C4-2B (cell line): ENCODE results near the gene C1RL.
A peak's percentile ranks its signal among the peaks of the same experiment; 100 is the strongest.

Experiments used
- H3K27ac ChIP-seq: fragments of 450-650 bp; 2 replicates; pipeline ENCODE4 v1.5.1; 2017
- ZFX ChIP-seq: fragments of 450-650 bp; IDR thresholded peaks from 2 replicates; pipeline ENCODE4 v1.6.1; 2017
- TF ChIP-seq, protein P1 (sequence below): fragments of 450-650 bp; conservative IDR thresholded peaks from 2 replicates; pipeline ENCODE4 v1.5.1; 2017; ENCODE audit warnings: mild to moderate bottlenecking

The C1RL gene

GRCh38 chr12:7069386-7069785 lies 39.6 kb downstream of the C1RL start:
- no peak overlapping the region for H3K27ac ChIP-seq
- TF ChIP-seq ZFX = no peak
- TF ChIP-seq, protein P1, sequence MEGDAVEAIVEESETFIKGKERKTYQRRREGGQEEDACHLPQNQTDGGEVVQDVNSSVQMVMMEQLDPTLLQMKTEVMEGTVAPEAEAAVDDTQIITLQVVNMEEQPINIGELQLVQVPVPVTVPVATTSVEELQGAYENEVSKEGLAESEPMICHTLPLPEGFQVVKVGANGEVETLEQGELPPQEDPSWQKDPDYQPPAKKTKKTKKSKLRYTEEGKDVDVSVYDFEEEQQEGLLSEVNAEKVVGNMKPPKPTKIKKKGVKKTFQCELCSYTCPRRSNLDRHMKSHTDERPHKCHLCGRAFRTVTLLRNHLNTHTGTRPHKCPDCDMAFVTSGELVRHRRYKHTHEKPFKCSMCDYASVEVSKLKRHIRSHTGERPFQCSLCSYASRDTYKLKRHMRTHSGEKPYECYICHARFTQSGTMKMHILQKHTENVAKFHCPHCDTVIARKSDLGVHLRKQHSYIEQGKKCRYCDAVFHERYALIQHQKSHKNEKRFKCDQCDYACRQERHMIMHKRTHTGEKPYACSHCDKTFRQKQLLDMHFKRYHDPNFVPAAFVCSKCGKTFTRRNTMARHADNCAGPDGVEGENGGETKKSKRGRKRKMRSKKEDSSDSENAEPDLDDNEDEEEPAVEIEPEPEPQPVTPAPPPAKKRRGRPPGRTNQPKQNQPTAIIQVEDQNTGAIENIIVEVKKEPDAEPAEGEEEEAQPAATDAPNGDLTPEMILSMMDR = no peak

DNA sequence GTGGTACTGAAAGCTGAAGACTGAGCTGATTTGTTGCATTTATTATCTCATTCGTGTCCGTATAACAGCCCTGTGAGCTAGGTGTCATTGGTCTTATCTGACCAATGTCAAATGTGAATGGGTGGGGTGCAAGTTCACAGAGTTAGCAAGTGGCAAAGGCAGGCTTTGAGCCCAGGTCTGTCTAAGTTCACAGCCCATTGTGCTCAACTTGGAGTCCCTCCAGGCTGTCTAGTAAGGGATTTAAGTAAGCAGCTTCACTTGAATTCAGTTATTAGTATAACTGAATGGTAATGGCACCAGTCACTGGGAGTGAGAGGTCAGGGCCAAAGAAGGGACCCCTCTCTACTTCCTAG lies 40.0 kb downstream of the C1RL start:
- TF ChIP-seq, protein P1 = no peak
- H3K27ac ChIP-seq = no peak overlapping the region

DNA sequence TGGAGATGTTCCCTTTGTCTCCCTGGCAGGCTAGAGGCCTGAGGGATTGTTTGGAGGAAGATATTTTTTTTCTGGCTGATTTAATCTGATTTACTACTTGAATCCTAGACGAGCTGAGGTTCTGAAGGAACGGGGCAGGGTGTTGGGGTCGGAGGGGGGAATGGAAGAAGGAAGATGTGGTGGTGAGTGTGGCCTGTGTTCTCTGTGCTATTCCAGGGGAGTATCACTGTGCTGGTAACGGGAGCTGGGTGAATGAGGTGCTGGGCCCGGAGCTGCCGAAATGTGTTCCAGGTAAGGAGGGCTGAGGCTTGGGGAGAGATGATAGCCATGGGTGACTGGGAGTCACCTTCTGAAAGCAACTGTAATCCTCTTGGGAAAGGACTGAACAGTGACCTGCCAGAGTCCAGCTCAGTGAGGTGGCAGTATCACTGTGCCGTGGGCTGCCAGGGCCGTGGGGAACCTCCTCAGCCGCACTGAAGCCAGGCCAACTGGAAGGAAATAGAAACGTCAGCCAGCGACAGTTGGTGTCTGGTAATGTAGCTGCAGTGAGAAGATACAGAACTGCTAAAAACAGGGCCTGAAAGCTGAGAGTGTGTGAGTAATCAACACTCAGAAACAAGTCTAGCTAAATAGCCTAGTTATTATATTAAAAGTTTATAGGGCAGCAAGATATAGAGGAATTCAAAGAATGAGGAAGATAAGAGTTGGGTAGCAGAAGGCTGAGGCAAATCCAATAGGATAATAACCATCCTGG lies 40.6 kb downstream of the C1RL start:
- no peak overlapping the region for H3K27ac ChIP-seq
- TF ChIP-seq ZFX = no peak
- TF ChIP-seq, protein P1 = no peak

GRCh38 chr12:7067096-7067495 lies 41.9 kb downstream of the C1RL start:
- H3K27ac ChIP-seq = no peak overlapping the region
- TF ChIP-seq, protein P1 = no peak
- TF ChIP-seq ZFX = no peak

DNA sequence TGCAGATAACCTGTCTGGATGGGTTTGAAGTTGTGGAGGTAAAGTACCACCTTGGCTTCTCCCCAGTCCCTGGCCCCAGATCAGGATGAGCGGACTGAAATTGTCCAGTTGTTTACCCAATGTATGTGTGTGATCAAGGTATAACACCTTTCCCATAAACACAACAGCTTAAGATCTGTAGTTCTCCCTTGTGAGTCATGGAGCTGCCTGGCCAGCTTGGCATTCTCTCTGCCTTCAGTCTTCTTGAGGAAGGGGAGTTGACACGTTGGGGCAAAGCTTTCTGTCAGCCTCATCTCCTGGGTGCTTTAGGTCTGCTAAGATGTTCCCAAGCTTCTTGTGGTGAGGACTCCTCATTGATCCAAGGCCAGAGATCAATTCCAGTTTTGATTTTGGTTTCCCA lies 42.4 kb downstream of the C1RL start:
- no peak overlapping the region for H3K27ac ChIP-seq
- TF ChIP-seq, protein P1 = no peak
- TF ChIP-seq ZFX = no peak

DNA sequence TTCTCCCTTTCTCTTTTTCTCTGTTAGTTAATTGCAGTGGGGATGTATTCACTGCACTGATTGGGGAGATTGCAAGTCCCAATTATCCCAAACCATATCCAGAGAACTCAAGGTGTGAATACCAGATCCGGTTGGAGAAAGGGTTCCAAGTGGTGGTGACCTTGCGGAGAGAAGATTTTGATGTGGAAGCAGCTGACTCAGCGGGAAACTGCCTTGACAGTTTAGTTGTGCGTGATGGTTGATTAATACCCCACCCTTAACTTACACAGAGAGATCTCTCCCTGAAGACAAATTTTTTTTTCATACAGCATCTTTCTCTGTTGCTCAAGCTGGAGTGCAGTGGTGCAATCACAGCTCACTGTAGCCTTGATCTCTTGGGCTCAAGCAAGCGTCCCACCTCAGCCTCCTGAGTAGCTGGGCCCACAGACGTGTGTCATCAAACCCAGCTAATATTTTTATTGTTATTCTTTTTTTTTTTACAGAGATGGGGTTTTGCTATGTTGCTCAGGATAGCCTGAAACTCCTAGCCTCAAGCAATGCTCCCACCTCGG lies 43.9 kb downstream of the C1RL start:
- TF ChIP-seq, protein P1 = no peak
- 0 out of 2 replicates have a peak, but pooled peaks have one; percentile 5 for TF ChIP-seq ZFX

GRCh38 chr12:7064516-7064915 lies 44.5 kb downstream of the C1RL start:
- H3K27ac ChIP-seq = no peak overlapping the region
- TF ChIP-seq, protein P1 = no peak
- TF ChIP-seq ZFX = no peak

More for the DNA sequence above, 43.9 kb downstream of the C1RL start:
- H3K27ac ChIP-seq = no peak overlapping the region
